Activated T-helper 1 cell treated with anti-CD3 and anti-CD28 coated beads, Interleukin-12 subunit alpha, Interleukin-12 subunit beta, Interleukin-2, Interleukin-4 antibody, amounts not matched to agents 30 ng/mL and 10 ng/mL and 1 ng/mL, durations not matched to agents 14 hours and 24 hours and 36 hours (primary cell): Measurements from ENCODE around the gene EXOSC1. TPM values are rescaled to one million over a fixed set of nuclear protein-coding genes. Genes with fewer than 3 reads are reported as not detected.
"Not testable (repeated sequence)": the region's sequence is repeated elsewhere in the genome, so short reads cannot be mapped to it uniquely, and the experiment has no call there.

Experiments used
- DNase-seq: peaks from one replicate; pipeline ENCODE4 v3.0.0; 2021; ENCODE audit warnings: low spot score
- H3K27ac Mint-ChIP-seq: one replicate; pipeline ENCODE4 v1.8.0; 2021; ENCODE audit warnings: mild to moderate bottlenecking, mixed read lengths
- H3K27me3 Mint-ChIP-seq: one replicate; pipeline ENCODE4 v1.8.0; 2022; ENCODE audit warnings: mild to moderate bottlenecking, moderate library complexity, mixed read lengths; ENCODE audit not compliant: insufficient read depth
- H3K36me3 Mint-ChIP-seq: one replicate; pipeline ENCODE4 v1.8.0; 2021; ENCODE audit warnings: low read depth, mixed read lengths
- H3K4me1 Mint-ChIP-seq: one replicate; pipeline ENCODE4 v1.8.0; 2021; ENCODE audit warnings: low read depth, mixed read lengths
- H3K4me3 Mint-ChIP-seq: one replicate; pipeline ENCODE4 v1.8.0; 2021; ENCODE audit warnings: mild to moderate bottlenecking, moderate library complexity, mixed read lengths
- H3K9me3 Mint-ChIP-seq: one replicate; pipeline ENCODE4 v1.8.0; 2021; ENCODE audit warnings: mixed read lengths
- intact Hi-C: fragments of 100-400 bp; cut with micrococcal nuclease; formaldehyde crosslinking; loops from one replicate; pipeline ENCODE4 v1.15.1; 2024
- total RNA-seq: library from RNA; stranded (reverse); gene quantifications from 2 replicates; pipeline ENCODE4 v1.2.3, GENCODE V29; 2022

The EXOSC1 gene
- total RNA-seq, 1 donor from 2014 or later, result 57.1 TPM

DNA sequence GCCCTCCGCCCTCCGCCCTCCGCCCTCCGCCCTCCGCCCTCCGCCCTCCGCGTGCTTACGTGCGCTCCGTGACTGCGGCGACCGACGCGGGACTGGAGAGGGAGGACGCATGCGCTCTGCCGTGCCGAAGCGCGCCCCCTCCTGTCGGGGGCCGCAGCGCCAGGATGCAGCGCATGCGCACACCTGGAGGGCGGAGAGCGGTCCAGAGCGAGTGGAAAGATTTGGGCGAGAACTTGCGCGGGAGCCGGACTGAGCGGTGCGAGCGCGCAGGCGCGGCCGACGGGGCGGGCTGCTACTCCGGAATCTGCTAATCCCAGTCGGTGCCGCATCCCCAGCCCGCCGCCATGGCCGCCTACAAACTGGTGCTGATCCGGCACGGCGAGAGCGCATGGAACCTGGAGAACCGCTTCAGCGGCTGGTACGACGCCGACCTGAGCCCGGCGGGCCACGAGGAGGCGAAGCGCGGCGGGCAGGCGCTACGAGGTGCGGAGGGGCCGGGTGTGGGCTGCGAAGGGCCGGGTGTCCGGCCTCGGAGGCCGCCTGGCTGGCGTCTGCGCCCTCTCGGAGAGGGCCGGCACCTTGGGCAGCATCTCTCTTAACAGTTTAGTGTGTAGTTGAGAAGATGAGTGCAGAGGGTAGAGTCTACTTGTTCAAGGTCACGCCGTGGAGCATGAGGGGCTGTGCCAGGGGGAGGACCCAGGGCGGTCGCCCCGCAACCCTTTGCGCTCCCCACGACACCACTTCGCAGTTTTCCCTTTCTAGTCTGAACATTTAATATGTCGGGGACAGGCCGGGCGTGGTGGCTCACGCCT is 19.6 kb downstream of the EXOSC1 start, which contains the start of gene PGAM1:
Gene PGAM1, plus strand, starts transcription at position 228 of the 812 bp plus-strand sequence. Its CDS starts 117 bp downstream, at position 345.
- intact Hi-C loops, result loop anchor here (5.0 to 10.0 kb wide), 2 partner anchors 449 to 709 kb away; partner anchors contain the start of gene R3HCC1L
- peaks cover 39% of the 10 kb centered on the region for H3K36me3 Mint-ChIP-seq

GRCh38 chr10:97423757-97424098 is 22.1 kb downstream of the EXOSC1 start:
- intact Hi-C loops, result loop anchor here (1.0 to 10.0 kb wide), 2 partner anchors 10 to 711 kb away; partner anchors contain the start of gene R3HCC1L
- Mint-ChIP-seq H3K36me3 (peaks cover 22% of the 10 kb centered on the region), H3K4me3 (peak overlapping the region; percentile 94), H3K4me1 (peaks cover 56% of the 10 kb centered on the region), H3K27ac (peak overlapping the region; percentile 98)
- H3K27me3 Mint-ChIP-seq, H3K9me3 Mint-ChIP-seq, DNase-seq: not testable (repeated sequence)

More for the DNA sequence above, 19.6 kb downstream of the EXOSC1 start, which contains the start of gene PGAM1:
- H3K27ac Mint-ChIP-seq, result peak within 1 kb of the TSS; percentile 99
- H3K9me3 Mint-ChIP-seq, result no peaks in the 10 kb centered on the region
- H3K4me1 Mint-ChIP-seq, result peaks cover 46% of the 10 kb centered on the region
- DNase-seq, result peak; percentile 98
- peak within 1 kb of the TSS; percentile 94 for H3K4me3 Mint-ChIP-seq
- peaks cover 2% of the 10 kb centered on the region for H3K27me3 Mint-ChIP-seq

DNA sequence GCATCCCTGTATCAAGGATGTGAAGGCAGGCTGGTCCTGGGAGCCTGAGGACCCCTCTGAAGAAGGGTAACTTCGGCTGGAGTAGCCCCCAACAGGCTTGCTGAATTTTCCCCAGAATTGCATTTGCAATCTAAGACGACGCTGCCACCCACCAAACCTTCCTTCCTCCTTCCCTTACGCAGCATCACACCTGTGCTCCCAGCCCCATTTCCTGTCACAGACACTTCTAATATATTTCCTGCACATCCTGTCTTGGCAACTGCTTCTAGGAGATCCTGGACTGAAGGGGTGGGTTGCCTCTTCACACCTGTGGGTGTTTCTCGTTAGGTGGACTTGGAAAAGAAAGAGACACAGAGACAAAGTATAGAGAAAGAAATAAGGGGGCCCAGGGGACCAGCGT is 29.2 kb downstream of the EXOSC1 start:
- Mint-ChIP-seq H3K4me3 (peak overlapping the region; percentile 47), H3K27me3 (no peaks in the 10 kb centered on the region), H3K36me3 (peaks cover 6% of the 10 kb centered on the region), H3K27ac (peak overlapping the region; percentile 90), H3K4me1 (peaks cover 80% of the 10 kb centered on the region), H3K9me3 (no peaks in the 10 kb centered on the region)
- intact Hi-C loops, result loop anchor here (5.0 kb wide), 1 partner anchor 1354 kb away; no protein-coding TSS in a partner anchor
- DNase-seq, result no peak

DNA sequence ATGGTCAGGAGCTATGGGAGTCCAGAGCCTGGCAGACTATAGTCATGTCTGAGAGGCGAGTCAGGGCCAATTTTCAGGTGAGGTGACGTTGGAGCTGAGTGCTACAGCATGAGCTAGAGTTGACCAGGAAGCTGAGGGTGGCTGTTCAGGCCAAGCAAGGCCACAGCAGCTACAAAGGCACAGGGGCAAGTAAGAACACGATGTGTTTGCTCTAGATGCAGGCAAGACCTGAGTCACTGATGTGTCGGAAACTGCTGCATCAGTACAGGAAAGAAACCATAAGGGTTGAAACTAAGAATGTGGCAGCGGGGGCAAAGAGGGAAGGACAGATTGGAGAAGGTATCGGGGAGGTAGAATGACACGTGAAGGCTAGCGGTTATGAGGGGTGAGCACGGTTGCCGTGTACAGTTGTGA is 32.9 kb downstream of the EXOSC1 start:
- H3K4me3 Mint-ChIP-seq, result peak overlapping the region; percentile 47
- no peaks in the 10 kb centered on the region for H3K27me3 Mint-ChIP-seq
- intact Hi-C loops, result loop anchor here (1.0 to 5.0 kb wide), 5 partner anchors 10 to 826 kb away; partner anchors contain the start of genes LCOR, TM9SF3 and ZFYVE27
- H3K27ac Mint-ChIP-seq, result peak overlapping the region; percentile 95
- peaks cover 3% of the 10 kb centered on the region for H3K36me3 Mint-ChIP-seq
- peaks cover 55% of the 10 kb centered on the region for H3K4me1 Mint-ChIP-seq
- H3K9me3 Mint-ChIP-seq, result no peaks in the 10 kb centered on the region
- peak; percentile 52 for DNase-seq

- intact Hi-C loops, result loop anchor here (5.0 kb wide), 3 partner anchors 326 to 824 kb away; partner anchors contain the start of genes LCOR, TM9SF3 and ZFYVE27
Observed at GRCh38 chr10:97411406-97411805, 34.4 kb downstream of the EXOSC1 start.

GRCh38 chr10:97408496-97408992 is 37.3 kb downstream of the EXOSC1 start:
- H3K27me3 Mint-ChIP-seq, result no peaks in the 10 kb centered on the region
- no peak overlapping the region for H3K27ac Mint-ChIP-seq
- H3K9me3 Mint-ChIP-seq, result no peaks in the 10 kb centered on the region
- peaks cover 3% of the 10 kb centered on the region for H3K36me3 Mint-ChIP-seq
- no peak for DNase-seq
- H3K4me1 Mint-ChIP-seq, result peaks cover 22% of the 10 kb centered on the region
- intact Hi-C loops, result loop anchor here (5.0 kb wide), 1 partner anchor 54 kb away; no protein-coding TSS in a partner anchor
- H3K4me3 Mint-ChIP-seq, result no peak overlapping the region

More at GRCh38 chr10:97411406-97411805, 34.4 kb downstream of the EXOSC1 start:
- peaks cover 3% of the 10 kb centered on the region for H3K36me3 Mint-ChIP-seq
- no peak for DNase-seq
- no peak overlapping the region for H3K4me3 Mint-ChIP-seq
- H3K27me3 Mint-ChIP-seq, result no peaks in the 10 kb centered on the region
- peaks cover 50% of the 10 kb centered on the region for H3K4me1 Mint-ChIP-seq
- no peaks in the 10 kb centered on the region for H3K9me3 Mint-ChIP-seq
- H3K27ac Mint-ChIP-seq, result no peak overlapping the region

GRCh38 chr10:97407952-97408248 is 37.9 kb downstream of the EXOSC1 start:
- Mint-ChIP-seq H3K36me3 (no peaks in the 10 kb centered on the region), H3K27ac (peak overlapping the region; percentile 46), H3K4me1 (peaks cover 16% of the 10 kb centered on the region), H3K9me3 (no peaks in the 10 kb centered on the region), H3K4me3 (no peak overlapping the region), H3K27me3 (no peaks in the 10 kb centered on the region)
- intact Hi-C loops, result loop anchor here (1.0 to 5.0 kb wide), 5 partner anchors 20 to 145 kb away; partner anchors contain the start of genes MMS19 and UBTD1
- no peak for DNase-seq

DNA sequence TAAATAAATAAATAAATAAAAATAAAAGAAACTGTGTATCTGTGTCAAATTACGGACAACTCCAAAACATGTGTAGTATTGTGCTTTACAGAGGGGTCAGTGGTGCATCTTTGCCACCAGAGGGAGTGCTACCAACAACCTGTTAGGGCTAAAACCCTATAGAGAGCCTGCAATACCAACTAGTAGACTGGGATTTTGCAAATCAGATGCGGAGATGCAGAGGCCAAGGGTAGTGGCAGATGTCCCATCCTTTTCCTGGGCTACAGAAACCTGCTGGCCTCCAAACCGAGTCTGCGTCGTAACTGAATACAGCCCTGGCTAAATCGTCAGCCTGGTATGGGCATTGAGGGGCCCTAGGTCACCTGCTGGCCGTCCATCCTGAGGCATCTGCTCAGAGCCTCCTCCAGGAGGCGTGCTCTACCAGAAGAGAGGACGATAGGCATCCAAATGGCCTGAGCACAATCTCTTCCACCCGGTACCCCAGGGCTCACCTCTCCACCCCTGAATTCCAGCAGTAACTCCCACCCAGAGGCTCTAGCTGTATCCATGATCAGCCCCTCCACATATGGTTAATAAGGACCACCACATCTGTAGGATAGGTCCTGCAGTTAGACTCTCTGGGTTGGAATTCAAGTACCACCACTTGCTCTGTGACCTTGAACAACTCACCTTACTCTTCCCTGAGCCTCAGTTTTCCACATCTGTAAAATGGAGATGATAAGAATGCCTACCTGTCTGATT is 38.4 kb downstream of the EXOSC1 start:
- peak overlapping the region; percentile 46 for H3K27ac Mint-ChIP-seq
- DNase-seq, result peak; percentile 55
- intact Hi-C loops, result loop anchor here (1.0 to 5.0 kb wide), 5 partner anchors 21 to 146 kb away; partner anchors contain the start of genes MMS19 and UBTD1
- peaks cover 11% of the 10 kb centered on the region for H3K4me1 Mint-ChIP-seq
- H3K27me3 Mint-ChIP-seq, result no peaks in the 10 kb centered on the region
- H3K36me3 Mint-ChIP-seq, result no peaks in the 10 kb centered on the region
- no peaks in the 10 kb centered on the region for H3K9me3 Mint-ChIP-seq
- peak overlapping the region; percentile 57 for H3K4me3 Mint-ChIP-seq

GRCh38 chr10:97406483-97406882 is 39.3 kb downstream of the EXOSC1 start:
- H3K4me3 Mint-ChIP-seq, DNase-seq, H3K36me3 Mint-ChIP-seq, H3K9me3 Mint-ChIP-seq, H3K27me3 Mint-ChIP-seq: not testable (repeated sequence)
- Mint-ChIP-seq H3K4me1 (peaks cover 12% of the 10 kb centered on the region), H3K27ac (peak overlapping the region; percentile 12)
- intact Hi-C loops, result loop anchor here (5.0 kb wide), 1 partner anchor 56 kb away; no protein-coding TSS in a partner anchor

GRCh38 chr10:97406064-97406463 is 39.7 kb downstream of the EXOSC1 start:
- Mint-ChIP-seq H3K27ac (no peak overlapping the region), H3K27me3 (no peaks in the 10 kb centered on the region), H3K36me3 (no peaks in the 10 kb centered on the region), H3K4me1 (peaks cover 16% of the 10 kb centered on the region), H3K9me3 (no peaks in the 10 kb centered on the region), H3K4me3 (no peak overlapping the region)
- DNase-seq, result no peak
- intact Hi-C loops, result loop anchor here (5.0 kb wide), 1 partner anchor 56 kb away; no protein-coding TSS in a partner anchor

- Mint-ChIP-seq H3K4me3 (no peak overlapping the region), H3K27me3 (no peaks in the 10 kb centered on the region), H3K27ac (no peak overlapping the region), H3K4me1 (peaks cover 27% of the 10 kb centered on the region), H3K9me3 (no peaks in the 10 kb centered on the region), H3K36me3 (peaks cover 4% of the 10 kb centered on the region)
- DNase-seq, result no peak
- intact Hi-C loops, result loop anchor here (5.0 kb wide), 1 partner anchor 127 kb away; no protein-coding TSS in a partner anchor
Observed at GRCh38 chr10:97404044-97404443, 41.8 kb downstream of the EXOSC1 start.

DNA sequence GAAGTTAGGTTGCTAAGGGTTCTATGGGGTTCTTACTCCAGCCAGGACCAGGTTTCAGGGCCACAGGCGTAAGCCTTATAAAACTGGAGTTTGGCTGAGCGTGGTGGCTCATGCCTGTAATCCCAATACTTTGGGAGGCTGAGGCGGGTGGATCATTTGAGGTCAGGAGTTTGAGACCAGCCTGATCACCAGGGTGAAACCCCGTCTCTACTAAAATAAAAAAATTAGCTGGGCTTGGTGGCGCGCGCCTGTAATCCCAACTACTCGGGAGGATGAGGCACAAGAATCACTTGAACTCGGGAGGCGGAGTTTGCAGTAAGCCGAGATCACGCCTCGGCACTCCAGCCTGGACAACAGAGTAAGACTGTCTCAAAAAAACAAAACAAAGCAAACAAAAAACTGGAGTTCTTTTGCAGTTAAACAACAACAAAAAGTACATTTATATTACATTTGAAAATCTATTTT is 44.3 kb downstream of the EXOSC1 start:
- no peaks in the 10 kb centered on the region for H3K27me3 Mint-ChIP-seq
- no peaks in the 10 kb centered on the region for H3K9me3 Mint-ChIP-seq
- H3K4me3 Mint-ChIP-seq, result peak overlapping the region; percentile 97
- H3K27ac Mint-ChIP-seq, result peak overlapping the region; percentile 87
- H3K36me3 Mint-ChIP-seq, result peaks cover 9% of the 10 kb centered on the region
- H3K4me1 Mint-ChIP-seq, result peaks cover 17% of the 10 kb centered on the region
- intact Hi-C loops, result loop anchor here (1.0 to 5.0 kb wide), 8 partner anchors 13 to 239 kb away; partner anchors contain the start of genes ARHGAP19, EXOSC1, FRAT1 and MMS19
- no peak for DNase-seq
